ENCODE results near the gene CNDP2. TPM values are rescaled to one million over a fixed set of nuclear protein-coding genes. Genes with fewer than 3 reads are reported as not detected.

The CNDP2 gene
- total RNA-seq, 6 experiments from 2014 or later, result 178 to 367 (median 230) TPM

- H3K4me1 ChIP-seq, result no peaks in the 10 kb centered on the region
- intact Hi-C loops (cut with DNase I), result no loop called here
- DNase-seq (peak in 1 of 3 donors; percentile 62), ATAC-seq (peak; percentile 37 to 56 (median 48))
- no peaks in the 10 kb centered on the region for H3K9me3 ChIP-seq
- WGBS (ENCODE audit: insufficient coverage, low coverage, low lambda C conversion rate, missing lambda C conversion rate), result 75% methylated on average over 4 of the region's 9 CpGs
- no peak overlapping the region for H3K27ac ChIP-seq
- no peak for TF ChIP-seq CTCF (IDR thresholded peaks at IDR 0.05)
- TF ChIP-seq POLR2A (IDR thresholded peaks at IDR 0.05), result no peak
- no peaks in the 10 kb centered on the region for H3K27me3 ChIP-seq
- H3K36me3 ChIP-seq, result peaks cover 0 to 2% (median under 1%) of the 10 kb centered on the region in 4 donors
- no peak overlapping the region for H3K4me3 ChIP-seq
These were observed 29.6 kb downstream of the CNDP2 start for GRCh38 chr18:74525741-74526140.

- TF ChIP-seq POLR2A (IDR thresholded peaks at IDR 0.05) (no peak), CTCF (IDR thresholded peaks at IDR 0.05) (no peak)
- H3K27me3 ChIP-seq, result no peaks in the 10 kb centered on the region
- H3K4me1 ChIP-seq, result no peaks in the 10 kb centered on the region
- WGBS (ENCODE audit: insufficient coverage, low coverage, low lambda C conversion rate, missing lambda C conversion rate), result 70% methylated on average over 2 of the region's 2 CpGs
- intact Hi-C loops (cut with DNase I), result no loop called here
- ATAC-seq (no peak), DNase-seq (no peak)
- H3K36me3 ChIP-seq, result no peaks in the 10 kb centered on the region
- H3K4me3 ChIP-seq, result no peak overlapping the region
- no peaks in the 10 kb centered on the region for H3K9me3 ChIP-seq
- H3K27ac ChIP-seq, result no peak overlapping the region
These were observed 30.3 kb downstream of the CNDP2 start for GRCh38 chr18:74526488-74526887.

DNA sequence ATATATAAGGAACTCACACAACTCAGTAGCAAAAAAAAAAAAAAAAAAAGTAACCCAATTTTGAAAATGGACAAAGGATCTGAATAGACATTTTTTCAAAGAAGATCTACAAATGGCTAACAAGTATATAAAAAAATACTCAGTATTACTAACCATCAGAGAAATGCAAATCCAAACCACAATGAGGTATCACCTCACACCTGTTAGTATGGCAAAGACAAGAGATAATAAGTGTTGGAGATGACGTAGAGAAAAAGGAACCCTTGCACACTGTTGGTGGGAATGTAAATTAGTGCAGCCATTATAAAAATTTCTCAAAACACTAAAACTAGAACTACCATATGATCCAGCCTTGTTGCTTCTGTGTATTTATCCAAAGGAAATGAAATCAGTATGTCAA lies 32.3 kb downstream of the CNDP2 start:
- no peak for TF ChIP-seq POLR2A (IDR thresholded peaks at IDR 0.05)
- TF ChIP-seq CTCF (IDR thresholded peaks at IDR 0.05), result no peak
- DNase-seq (no peak), ATAC-seq (no peak)
- Histone ChIP-seq H3K4me3 (no peak overlapping the region), H3K4me1 (no peaks in the 10 kb centered on the region), H3K9me3 (no peaks in the 10 kb centered on the region), H3K27me3 (no peaks in the 10 kb centered on the region), H3K36me3 (no peaks in the 10 kb centered on the region), H3K27ac (no peak overlapping the region)
- 50% methylated on average over 1 of the region's 1 CpG for WGBS (ENCODE audit: insufficient coverage, low coverage, low lambda C conversion rate, missing lambda C conversion rate)
- intact Hi-C loops (cut with DNase I), result no loop called here

DNA sequence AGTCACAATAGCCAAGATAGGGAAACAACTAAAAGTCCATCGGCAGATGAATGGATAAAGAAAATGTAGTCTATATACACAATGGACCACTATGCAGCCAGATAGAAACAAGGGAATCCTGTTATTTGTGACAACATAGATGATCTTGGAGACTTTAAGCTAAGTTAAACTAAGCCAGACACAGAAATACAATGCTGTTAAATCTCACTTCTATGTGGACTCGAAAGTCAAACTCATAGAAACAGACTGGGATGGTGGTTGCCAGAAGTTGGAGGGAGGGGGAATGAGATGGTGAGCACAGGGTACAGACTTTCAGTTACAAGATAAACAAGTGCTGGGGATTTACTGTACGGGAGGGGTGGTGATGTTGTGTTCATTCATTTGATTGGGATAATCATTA lies 32.8 kb downstream of the CNDP2 start:
- TF ChIP-seq POLR2A (IDR thresholded peaks at IDR 0.05), result no peak
- Histone ChIP-seq H3K27me3 (no peaks in the 10 kb centered on the region), H3K4me1 (no peaks in the 10 kb centered on the region), H3K36me3 (no peaks in the 10 kb centered on the region), H3K4me3 (no peak overlapping the region), H3K27ac (no peak overlapping the region), H3K9me3 (no peaks in the 10 kb centered on the region)
- intact Hi-C loops (cut with DNase I), result no loop called here
- DNase-seq (no peak), ATAC-seq (no peak)
- 78% methylated on average over 3 of the region's 3 CpGs for WGBS (ENCODE audit: insufficient coverage, low coverage, low lambda C conversion rate, missing lambda C conversion rate)

GRCh38 chr18:74529378-74529777 lies 33.2 kb downstream of the CNDP2 start:
- 63% methylated on average over 3 of the region's 6 CpGs for WGBS (ENCODE audit: insufficient coverage, low coverage, low lambda C conversion rate, missing lambda C conversion rate)
- no peaks in the 10 kb centered on the region for H3K9me3 ChIP-seq
- H3K4me1 ChIP-seq, result no peaks in the 10 kb centered on the region
- intact Hi-C loops (cut with DNase I), result no loop called here
- no peaks in the 10 kb centered on the region for H3K27me3 ChIP-seq
- ATAC-seq (no peak), DNase-seq (peak in 1 of 3 donors; percentile 15)
- no peaks in the 10 kb centered on the region for H3K36me3 ChIP-seq
- no peak overlapping the region for H3K4me3 ChIP-seq
- no peak for TF ChIP-seq POLR2A (IDR thresholded peaks at IDR 0.05)
- no peak for TF ChIP-seq CTCF (IDR thresholded peaks at IDR 0.05)
- no peak overlapping the region for H3K27ac ChIP-seq
